A549 (cell line): ENCODE measurements around the gene CCDC77.

Experiments
- CTCF ChIP-seq: fragments of >200 bp; sonication (Bioruptor Twin); formaldehyde crosslinking; IDR thresholded peaks from 3 replicates; pipeline ENCODE4 v1.5.1; 2016
- ESRRA ChIP-seq: fragments of 150-350 bp; IDR thresholded peaks from 2 replicates; pipeline ENCODE4 v1.6.1; 2014; ENCODE audit warnings: mild to moderate bottlenecking, low read length, borderline replicate concordance
- JUNB ChIP-seq: fragments of >200 bp; sonication (Bioruptor Twin); formaldehyde crosslinking; IDR thresholded peaks from 2 replicates; pipeline ENCODE4 v1.6.1; 2016
- MYC ChIP-seq: IDR thresholded peaks from 2 replicates; pipeline ENCODE4 v1.6.1; 2012; ENCODE audit warnings: mild to moderate bottlenecking, inconsistent platforms, low read length, improper control_type of control experiment, borderline replicate concordance
- NPAS2 ChIP-seq: fragments of 250-450 bp; sonication (Bioruptor Pico); IDR thresholded peaks from 2 replicates; pipeline ENCODE4 v1.8.0; 2022; ENCODE audit warnings: mild to moderate bottlenecking, moderate library complexity, borderline replicate concordance
- PBX3 ChIP-seq: IDR thresholded peaks from 2 replicates; pipeline ENCODE4 v1.6.1; 2012
- SMC3 ChIP-seq: fragments of >200 bp; sonication (Bioruptor Twin); formaldehyde crosslinking; IDR thresholded peaks from 3 replicates; pipeline ENCODE4 v1.6.1; 2018; ENCODE audit warnings: inconsistent platforms

- TF ChIP-seq CTCF (no peak), PBX3 (no peak), MYC (no peak), ESRRA (no peak), NPAS2 (CRISPR knock-in tag) (no peak), JUNB (no peak), SMC3 (no peak)
Observed at GRCh38 chr12:454833-455232, 53.4 kb downstream of the CCDC77 start.
